ENCODE results near the gene GPR107.

GPR107 gene

GRCh38 chr9:130186839-130187522 is 133.3 kb downstream of the GPR107 start:
- no peak for DNase-seq

- no peak for DNase-seq
These were observed 133.8 kb downstream of the GPR107 start for GRCh38 chr9:130187523-130187846.

- DNase-seq = no peak
These were observed 135.3 kb downstream of the GPR107 start for GRCh38 chr9:130188860-130189481.
